ENCODE data around the gene UBE2M. TPM values are rescaled to one million over a fixed set of nuclear protein-coding genes. Genes with fewer than 3 reads are reported as not detected.
"Not testable (repeated sequence)": the region's sequence is repeated elsewhere in the genome, so short reads cannot be mapped to it uniquely, and the experiment has no call there.

The UBE2M gene
- 81.0 TPM for polyA plus RNA-seq (2013, experiment 1 of 2)
- 78.3 TPM for polyA plus RNA-seq (2013, experiment 2 of 2)

DNA sequence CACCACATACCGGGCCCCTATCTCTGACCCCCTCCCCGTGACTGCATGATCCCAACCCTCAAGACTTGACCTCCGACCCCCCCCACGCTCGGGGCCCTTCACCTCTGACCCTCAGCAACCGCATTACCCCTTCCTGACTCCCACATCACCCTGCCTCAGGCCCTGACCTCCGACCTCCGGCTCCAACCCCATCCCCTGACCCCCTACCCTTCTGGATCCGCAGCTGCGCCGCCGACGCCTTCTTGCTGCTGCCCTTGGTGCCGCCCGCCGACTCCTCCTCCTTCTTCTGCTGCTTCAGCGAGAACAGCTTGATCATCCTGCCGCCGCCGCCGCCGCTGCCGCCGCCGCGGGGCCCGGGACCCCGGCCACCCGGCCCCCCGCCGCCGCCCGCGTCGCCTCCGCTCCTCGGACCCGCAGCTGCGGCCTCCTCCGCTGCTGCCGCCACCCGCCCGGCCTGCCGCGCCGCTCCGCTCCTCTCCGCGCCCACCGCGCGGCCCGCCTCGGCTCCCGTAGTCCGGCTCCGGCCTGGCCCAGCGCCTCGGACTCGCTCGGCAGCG is at the start of gene UBE2M:
Gene UBE2M, minus strand, starts transcription at position 546 of the 557 bp plus-strand sequence. Its CDS starts 230 bp downstream, at position 316.
- peak within 1 kb of the TSS; percentile 90 for H2BK5ac ChIP-seq (ENCODE audit: low read depth, low read length, poor library complexity, severe bottlenecking)
- 2% methylated on average over 43 of the region's 62 CpGs for WGBS
- H4K8ac ChIP-seq (ENCODE audit: low read length), result peak within 1 kb of the TSS; percentile 99
- H3K27ac ChIP-seq (ENCODE audit: low read length, poor library complexity, severe bottlenecking), result peak within 1 kb of the TSS; percentile 99
- H2AFZ ChIP-seq (ENCODE audit: low read depth, low read length), result peak within 1 kb of the TSS; percentile 81
- H3K14ac ChIP-seq (ENCODE audit: low read length in 2 of 2), result peak within 1 kb of the TSS; percentile 76 to 100
- H2BK12ac ChIP-seq (ENCODE audit: low read length in 2 of 2), result peak within 1 kb of the TSS in 1 of 2 experiments; percentile 81
- H3K9ac ChIP-seq (ENCODE audit: low read length), result peak within 1 kb of the TSS; percentile 100
- H2AK5ac ChIP-seq (ENCODE audit: low read length, severe bottlenecking), result peak within 1 kb of the TSS; percentile 90
- peak within 1 kb of the TSS; percentile 100 for H3K18ac ChIP-seq (ENCODE audit: low read depth in 1 of 2, low read length in 2 of 2)
- H3K4me1 ChIP-seq (ENCODE audit: control insufficient read depth, insufficient read depth, low read depth, low read length), result peaks cover 48% of the 10 kb centered on the region
- H3K27me3 ChIP-seq (ENCODE audit: control insufficient read depth in 1 of 2, insufficient read depth in 1 of 2, low read length in 2 of 2), result no peaks in the 10 kb centered on the region
- peak within 1 kb of the TSS; percentile 100 for H4K91ac ChIP-seq (ENCODE audit: low read length)
- H3K4me3 ChIP-seq (ENCODE audit: insufficient read depth in 1 of 2, low read depth in 1 of 2, low read length in 2 of 2), result peak within 1 kb of the TSS; percentile 87 to 99
- peaks cover 27% of the 10 kb centered on the region for H3K79me1 ChIP-seq (replicated peaks; ENCODE audit: low read length, poor library complexity, severe bottlenecking)
- H2BK120ac ChIP-seq (ENCODE audit: low read depth, low read length), result peak within 1 kb of the TSS; percentile 90
- H3K4me2 ChIP-seq (ENCODE audit: low read length, poor library complexity, severe bottlenecking), result peak within 1 kb of the TSS; percentile 89
- peak within 1 kb of the TSS; percentile 96 for H2BK15ac ChIP-seq (ENCODE audit: low read depth, poor library complexity, severe bottlenecking)
- no peaks in the 10 kb centered on the region for H3K9me3 ChIP-seq (ENCODE audit: control insufficient read depth, low read length)
- peak; percentile 67 for DNase-seq
- H3K23ac ChIP-seq (ENCODE audit: low read length in 2 of 2), result peak within 1 kb of the TSS in 1 of 2 experiments; percentile 98
- H3K4ac ChIP-seq (ENCODE audit: low read depth in 1 of 2, low read length in 2 of 2), result peak within 1 kb of the TSS; percentile 99 to 100
- peaks cover 19 to 39% of the 10 kb centered on the region in 2 experiments for H3K36me3 ChIP-seq (ENCODE audit: control insufficient read depth in 1 of 2, insufficient read depth in 2 of 2, low read depth in 1 of 2, low read length in 2 of 2)

DNA sequence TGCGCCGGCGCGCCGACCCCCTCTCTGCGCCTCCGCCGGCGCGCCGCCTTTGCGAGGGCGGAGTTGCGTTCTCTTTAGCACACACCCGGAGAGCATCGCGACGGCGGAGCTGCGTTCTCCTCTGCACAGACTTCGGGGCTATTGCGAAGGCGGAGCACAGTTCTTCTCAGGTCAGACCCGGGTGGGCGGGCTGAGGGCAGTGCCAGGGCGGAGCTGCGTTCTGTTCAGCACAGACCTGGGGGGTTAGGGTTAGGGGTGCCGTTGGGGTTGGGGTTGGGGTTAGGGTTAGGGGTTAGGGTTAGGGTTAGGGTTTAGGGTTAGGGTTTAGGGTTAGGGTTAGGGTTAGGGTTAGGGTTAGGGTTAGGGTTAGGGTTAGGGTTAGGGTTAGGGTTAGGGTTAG is 48.8 kb upstream of the UBE2M start:
- not testable (repeated sequence) for H3K27ac ChIP-seq (ENCODE audit: low read length, poor library complexity, severe bottlenecking); H3K36me3 ChIP-seq (ENCODE audit: control insufficient read depth in 1 of 2, insufficient read depth in 2 of 2, low read depth in 1 of 2, low read length in 2 of 2); H3K4me1 ChIP-seq (ENCODE audit: control insufficient read depth, insufficient read depth, low read depth, low read length); H3K9me3 ChIP-seq (ENCODE audit: control insufficient read depth, low read length); H2BK5ac ChIP-seq (ENCODE audit: low read depth, low read length, poor library complexity, severe bottlenecking); H3K4ac ChIP-seq (ENCODE audit: low read depth in 1 of 2, low read length in 2 of 2); H3K14ac ChIP-seq (ENCODE audit: low read length in 2 of 2); H4K8ac ChIP-seq (ENCODE audit: low read length); H3K18ac ChIP-seq (ENCODE audit: low read depth in 1 of 2, low read length in 2 of 2); DNase-seq; H3K4me2 ChIP-seq (ENCODE audit: low read length, poor library complexity, severe bottlenecking); H2BK15ac ChIP-seq (ENCODE audit: low read depth, poor library complexity, severe bottlenecking); H2BK120ac ChIP-seq (ENCODE audit: low read depth, low read length); H3K23ac ChIP-seq (ENCODE audit: low read length in 2 of 2); H2AK5ac ChIP-seq (ENCODE audit: low read length, severe bottlenecking); H3K4me3 ChIP-seq (ENCODE audit: insufficient read depth in 1 of 2, low read depth in 1 of 2, low read length in 2 of 2); H2AFZ ChIP-seq (ENCODE audit: low read depth, low read length); H3K27me3 ChIP-seq (ENCODE audit: control insufficient read depth in 1 of 2, insufficient read depth in 1 of 2, low read length in 2 of 2); H2BK12ac ChIP-seq (ENCODE audit: low read length in 2 of 2); H3K79me1 ChIP-seq (replicated peaks; ENCODE audit: low read length, poor library complexity, severe bottlenecking); H4K91ac ChIP-seq (ENCODE audit: low read length); H3K9ac ChIP-seq (ENCODE audit: low read length)
- whole genome bisulfite sequencing, result 92% methylated on average over 14 of the region's 28 CpGs

DNA sequence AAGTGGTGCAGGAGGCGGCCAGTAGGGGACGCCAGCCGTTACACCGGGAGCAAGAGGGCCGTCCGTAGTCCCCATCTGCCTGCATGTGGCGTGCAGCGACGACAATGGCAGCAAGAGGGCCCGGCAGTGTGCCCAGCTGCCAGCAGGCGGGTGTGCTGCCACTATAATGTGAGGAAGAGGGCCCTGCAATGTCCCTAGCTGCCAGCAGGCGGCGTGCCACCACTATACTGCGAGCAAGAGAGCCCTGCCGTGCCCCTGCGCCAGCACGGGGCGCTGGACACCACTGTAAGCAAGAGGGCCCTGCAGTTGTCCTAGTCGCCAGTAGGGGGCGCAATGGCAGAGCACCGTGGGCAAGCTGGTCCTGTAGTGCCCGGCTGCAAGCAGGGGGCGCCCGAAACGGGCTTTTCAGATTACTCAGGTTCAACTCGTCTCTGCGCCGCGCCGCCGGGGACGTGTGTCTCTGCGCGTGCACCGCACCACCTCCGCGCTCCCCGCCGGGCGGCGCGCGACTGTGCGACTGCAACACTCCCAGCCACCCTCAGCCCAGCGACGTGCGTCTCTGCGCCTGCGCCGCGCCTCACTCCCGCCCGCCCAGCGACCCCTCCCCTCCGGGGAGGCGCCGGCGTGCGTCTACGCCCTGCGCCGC is 48.0 kb upstream of the UBE2M start:
- H3K4me1 ChIP-seq (ENCODE audit: control insufficient read depth, insufficient read depth, low read depth, low read length); H3K79me1 ChIP-seq (replicated peaks; ENCODE audit: low read length, poor library complexity, severe bottlenecking); H3K4me2 ChIP-seq (ENCODE audit: low read length, poor library complexity, severe bottlenecking); H3K4ac ChIP-seq (ENCODE audit: low read depth in 1 of 2, low read length in 2 of 2); H3K14ac ChIP-seq (ENCODE audit: low read length in 2 of 2); H3K36me3 ChIP-seq (ENCODE audit: control insufficient read depth in 1 of 2, insufficient read depth in 2 of 2, low read depth in 1 of 2, low read length in 2 of 2); H3K4me3 ChIP-seq (ENCODE audit: insufficient read depth in 1 of 2, low read depth in 1 of 2, low read length in 2 of 2); H2BK12ac ChIP-seq (ENCODE audit: low read length in 2 of 2); H3K27me3 ChIP-seq (ENCODE audit: control insufficient read depth in 1 of 2, insufficient read depth in 1 of 2, low read length in 2 of 2); H2AFZ ChIP-seq (ENCODE audit: low read depth, low read length); H2BK120ac ChIP-seq (ENCODE audit: low read depth, low read length); H4K91ac ChIP-seq (ENCODE audit: low read length); H3K9ac ChIP-seq (ENCODE audit: low read length); H4K8ac ChIP-seq (ENCODE audit: low read length); H3K9me3 ChIP-seq (ENCODE audit: control insufficient read depth, low read length); H2BK5ac ChIP-seq (ENCODE audit: low read depth, low read length, poor library complexity, severe bottlenecking); H2BK15ac ChIP-seq (ENCODE audit: low read depth, poor library complexity, severe bottlenecking); H3K23ac ChIP-seq (ENCODE audit: low read length in 2 of 2); H2AK5ac ChIP-seq (ENCODE audit: low read length, severe bottlenecking); H3K27ac ChIP-seq (ENCODE audit: low read length, poor library complexity, severe bottlenecking); H3K18ac ChIP-seq (ENCODE audit: low read depth in 1 of 2, low read length in 2 of 2); DNase-seq: not testable (repeated sequence)
- 95% methylated on average over 14 of the region's 62 CpGs for WGBS

DNA sequence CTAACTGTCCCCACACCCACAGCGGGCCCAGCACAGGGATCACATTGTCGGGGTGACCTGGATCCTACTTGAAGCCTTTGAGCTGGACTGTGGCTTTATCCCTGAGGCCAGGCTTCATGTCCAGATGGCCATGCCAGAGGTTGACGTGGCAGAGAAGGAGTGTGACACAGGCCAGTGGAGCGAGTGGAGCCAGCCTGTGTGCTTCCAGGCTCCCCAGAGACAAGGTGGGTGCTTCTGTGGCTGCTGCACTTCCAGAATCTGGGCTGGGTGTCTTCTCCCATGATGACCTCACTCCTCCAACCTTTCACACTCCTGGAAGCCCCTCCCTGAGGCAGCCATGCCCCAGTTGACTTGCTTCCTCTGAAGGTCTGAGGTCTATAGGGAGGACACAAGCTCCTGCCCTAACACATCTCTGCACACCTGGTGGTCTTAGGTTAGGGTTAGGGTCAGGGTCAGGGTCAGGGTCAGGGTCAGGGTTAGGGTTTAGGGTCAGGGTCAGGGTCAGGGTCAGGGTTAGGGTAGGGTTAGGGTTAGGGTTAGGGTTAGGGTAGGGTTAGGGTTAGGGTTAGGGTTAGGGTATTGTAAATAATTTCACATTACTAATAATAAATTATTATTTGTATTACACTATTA is 27.8 kb upstream of the UBE2M start:
- no peak overlapping the region for H2AFZ ChIP-seq (ENCODE audit: low read depth, low read length)

More for the DNA sequence above, 27.8 kb upstream of the UBE2M start:
- Histone ChIP-seq H2AK5ac (ENCODE audit: low read length, severe bottlenecking) (no peak overlapping the region), H4K8ac (ENCODE audit: low read length) (peak overlapping the region; percentile 35), H3K36me3 (ENCODE audit: control insufficient read depth in 1 of 2, insufficient read depth in 2 of 2, low read depth in 1 of 2, low read length in 2 of 2) (peaks cover 25 to 36% of the 10 kb centered on the region in 2 experiments), H2BK5ac (ENCODE audit: low read depth, low read length, poor library complexity, severe bottlenecking) (no peak overlapping the region), H3K27me3 (ENCODE audit: control insufficient read depth in 1 of 2, insufficient read depth in 1 of 2, low read length in 2 of 2) (no peaks in the 10 kb centered on the region), H2BK12ac (ENCODE audit: low read length in 2 of 2) (peak overlapping the region; percentile 15 to 74), H4K91ac (ENCODE audit: low read length) (peak overlapping the region; percentile 91), H3K79me1 (replicated peaks; ENCODE audit: low read length, poor library complexity, severe bottlenecking) (peaks cover 20% of the 10 kb centered on the region), H3K4me2 (ENCODE audit: low read length, poor library complexity, severe bottlenecking) (no peak overlapping the region), H3K14ac (ENCODE audit: low read length in 2 of 2) (peak overlapping the region in 1 of 2 experiments; percentile 38), H3K4me1 (ENCODE audit: control insufficient read depth, insufficient read depth, low read depth, low read length) (peaks cover 7% of the 10 kb centered on the region), H3K4ac (ENCODE audit: low read depth in 1 of 2, low read length in 2 of 2) (no peak overlapping the region), H3K4me3 (ENCODE audit: insufficient read depth in 1 of 2, low read depth in 1 of 2, low read length in 2 of 2) (no peak overlapping the region), H3K18ac (ENCODE audit: low read depth in 1 of 2, low read length in 2 of 2) (peak overlapping the region; percentile 74 to 85), H3K23ac (ENCODE audit: low read length in 2 of 2) (no peak overlapping the region), H3K9ac (ENCODE audit: low read length) (no peak overlapping the region), H2BK120ac (ENCODE audit: low read depth, low read length) (no peak overlapping the region), H3K9me3 (ENCODE audit: control insufficient read depth, low read length) (no peaks in the 10 kb centered on the region), H2BK15ac (ENCODE audit: low read depth, poor library complexity, severe bottlenecking) (no peak overlapping the region), H3K27ac (ENCODE audit: low read length, poor library complexity, severe bottlenecking) (no peak overlapping the region)
- 96% methylated on average over 4 of the region's 4 CpGs for WGBS
- DNase-seq, result no peak

Data from mesenchymal stem cell (in vitro differentiated cells and primary cell).